RPMI7951 (cell line): ENCODE results near the gene FGFR3. TPM values are rescaled to one million over a fixed set of nuclear protein-coding genes. Genes with fewer than 3 reads are reported as not detected.

Experiments used
- DNase-seq: peaks from one replicate; pipeline ENCODE4 v3.0.0-alpha.2; 2012; ENCODE audit warnings: low read depth
- total RNA-seq: library from RNA; depleted of rRNA; stranded (reverse); fragments of >200 nt; shearing (Covaris generic); gene quantifications from 2 replicates; pipeline ENCODE4 v1.2.3, GENCODE V29; 2014

FGFR3 gene
- total RNA-seq, 1 experiment from 2014 or later = not detected

GRCh38 chr4:1802720-1803522 is 9.8 kb downstream of the FGFR3 start:
- DNase-seq = no peak

GRCh38 chr4:1803523-1804423 is 10.7 kb downstream of the FGFR3 start:
- DNase-seq = no peak

GRCh38 chr4:1804638-1805492 is 11.8 kb downstream of the FGFR3 start:
- DNase-seq = no peak

GRCh38 chr4:1805493-1806222 is 12.6 kb downstream of the FGFR3 start:
- no peak for DNase-seq

- no peak for DNase-seq
Measured at GRCh38 chr4:1806223-1806564, 13.1 kb downstream of the FGFR3 start.

GRCh38 chr4:1806596-1807331 is 13.7 kb downstream of the FGFR3 start:
- DNase-seq = no peak

GRCh38 chr4:1807332-1807777 is 14.3 kb downstream of the FGFR3 start:
- no peak for DNase-seq

- no peak for DNase-seq
Measured at GRCh38 chr4:1808396-1808795, 15.3 kb downstream of the FGFR3 start.

- no peak for DNase-seq
Measured at GRCh38 chr4:1808851-1809753, 16.0 kb downstream of the FGFR3 start.

GRCh38 chr4:1809754-1810502 is 16.8 kb downstream of the FGFR3 start:
- DNase-seq = peak; percentile 40

- DNase-seq = no peak
Measured at GRCh38 chr4:1810765-1811164, 17.7 kb downstream of the FGFR3 start.

- no peak for DNase-seq
Measured at GRCh38 chr4:1812720-1813119, 19.6 kb downstream of the FGFR3 start.

GRCh38 chr4:1813231-1813630 is 20.1 kb downstream of the FGFR3 start:
- no peak for DNase-seq

GRCh38 chr4:1813915-1814314 is 20.8 kb downstream of the FGFR3 start:
- DNase-seq = no peak

- no peak for DNase-seq
Measured at GRCh38 chr4:1814453-1814852, 21.4 kb downstream of the FGFR3 start.

GRCh38 chr4:1815096-1815996 is 22.3 kb downstream of the FGFR3 start:
- no peak for DNase-seq

- DNase-seq = no peak
Measured at GRCh38 chr4:1815997-1816860, 23.1 kb downstream of the FGFR3 start.
